Uterus (tissue), 2 donors: ENCODE data around the gene CNTN2.

ENCODE experiments used
- CTCF ChIP-seq, 4 experiments: fragments of 200-600 bp in 2 of 4; fragments of 450-650 bp in 2 of 4; sonication (generic) in 2 of 4; IDR thresholded peaks; one replicate each; pipeline ENCODE4 v1.5.1; 2016 to 2019; ENCODE audit warnings: antibody characterized with exemption in 4 of 4, mild to moderate bottlenecking in 2 of 4, moderate library complexity in 1 of 4
- POLR2A ChIP-seq, 2 donors: fragments of 450-650 bp; IDR thresholded peaks; one replicate each; pipeline ENCODE4 v1.6.1; 2016; ENCODE audit warnings: antibody characterized with exemption in 2 of 2, mild to moderate bottlenecking in 1 of 2, moderate library complexity in 1 of 2

GRCh38 chr1:205067031-205067430, 24.0 kb downstream of the CNTN2 start:
- TF ChIP-seq CTCF (IDR thresholded peaks at IDR 0.05) (no peak), POLR2A (IDR thresholded peaks at IDR 0.05) (no peak)
